HepG2 (cell line): Measurements from ENCODE around the gene INTS3. TPM values are rescaled to one million over a fixed set of nuclear protein-coding genes. Genes with fewer than 3 reads are reported as not detected.

Source experiments
- ARID3A ChIP-seq: IDR thresholded peaks from 2 replicates; pipeline ENCODE4 v1.6.1; 2012; ENCODE audit warnings: low read depth, low read length, improper control_type of control experiment
- HDAC1 ChIP-seq: sonication (generic); formaldehyde crosslinking; IDR thresholded peaks from 2 replicates; pipeline ENCODE4 v1.5.1; 2020; ENCODE audit warnings: mild to moderate bottlenecking, missing genetic modification reagents
- KAT8 ChIP-seq: IDR thresholded peaks from 2 replicates; pipeline ENCODE4 v1.6.1; 2016; ENCODE audit warnings: missing genetic modification reagents, missing compliant biosample characterization
- KLF15 ChIP-seq: sonication (generic); formaldehyde crosslinking; IDR thresholded peaks from 2 replicates; pipeline ENCODE4 v1.8.1; 2023; ENCODE audit warnings: borderline replicate concordance, mild to moderate bottlenecking, inconsistent platforms, missing genetic modification reagents, mixed read lengths
- LCORL ChIP-seq, 2 experiments: fragments of 450-650 bp in 1 of 2; sonication (generic) in 1 of 2; formaldehyde crosslinking in 1 of 2; IDR thresholded peaks; 2 replicates each; pipeline versions ENCODE4 v1.5.0 to v1.6.1; 2017 to 2020; ENCODE audit warnings: antibody characterized with exemption in 1 of 2, missing genetic modification reagents in 1 of 2
- SOX6 ChIP-seq, 2 experiments: fragments of 450-650 bp in 1 of 2; sonication (generic) in 1 of 2; formaldehyde crosslinking in 1 of 2; IDR thresholded peaks; 2 replicates each; pipeline versions ENCODE4 v1.4.0 to v1.6.1; 2017 to 2020; ENCODE audit warnings: antibody characterized with exemption in 1 of 2, mild to moderate bottlenecking in 1 of 2, missing genetic modification reagents in 1 of 2
- TBX2 ChIP-seq: sonication (generic); formaldehyde crosslinking; IDR thresholded peaks from 2 replicates; pipeline ENCODE4 v1.5.0; 2020; ENCODE audit warnings: missing genetic modification reagents, mild to moderate bottlenecking, borderline replicate concordance
- TEAD3 ChIP-seq: optimal IDR thresholded peaks from 2 replicates; pipeline ENCODE3; 2016; ENCODE audit warnings: borderline replicate concordance
- TIGD3 ChIP-seq: sonication (generic); formaldehyde crosslinking; IDR thresholded peaks from 2 replicates; pipeline ENCODE4 v1.5.1; 2020; ENCODE audit warnings: mild to moderate bottlenecking, missing genetic modification reagents, borderline replicate concordance
- ZBED4 ChIP-seq: sonication (generic); formaldehyde crosslinking; IDR thresholded peaks from 2 replicates; pipeline ENCODE4 v1.4.0; 2020; ENCODE audit warnings: missing genetic modification reagents, borderline replicate concordance
- ZMYM3 ChIP-seq: sonication (generic); formaldehyde crosslinking; IDR thresholded peaks from 2 replicates; pipeline ENCODE4 v1.5.1; 2020; ENCODE audit warnings: mild to moderate bottlenecking, missing genetic modification reagents
- ZNF317 ChIP-seq: sonication (generic); formaldehyde crosslinking; IDR thresholded peaks from 2 replicates; pipeline ENCODE4 v1.5.0; 2020; ENCODE audit warnings: mild to moderate bottlenecking, missing genetic modification reagents
- ZNF589 ChIP-seq: sonication (generic); formaldehyde crosslinking; conservative IDR thresholded peaks from 2 replicates; pipeline ENCODE4 v1.8.0; 2022; ENCODE audit warnings: mild to moderate bottlenecking, moderate library complexity, missing genetic modification reagents
- ZNF646 ChIP-seq: sonication (generic); formaldehyde crosslinking; IDR thresholded peaks from 2 replicates; pipeline ENCODE4 v1.9.0; 2021; ENCODE audit warnings: mild to moderate bottlenecking, missing genetic modification reagents
- polyA plus RNA-seq, 8 experiments: library from polyadenylated mRNA; depleted of rRNA in 3 of 8; stranded (reverse) in 7 of 8; unstranded in 1 of 8; fragments of >200 nt; fragmentation: Illumina TruSeq in 4 of 8; extraction: Trizol in 4 of 8; gene quantifications; 2 replicates each; pipeline versions ENCODE4 v1.2.1 to v1.2.3, GENCODE V29; 2011 to 2016; ENCODE audit warnings: low read depth in 4 of 8, missing spikeins in 1 of 8, mixed read lengths in 1 of 8; ENCODE audit not compliant: insufficient read depth in 1 of 8
- total RNA-seq, 5 experiments: library from RNA; depleted of rRNA; stranded (reverse); fragments of >200 nt; fragmentation: Illumina TruSeq; extraction: Trizol; gene quantifications; 2 replicates each; pipeline ENCODE4 v1.2.3, GENCODE V29; 2016; ENCODE audit warnings: low read depth in 1 of 5

The INTS3 gene
- total and polyA plus RNA-seq, 2 of the 13 experiments (the other 11 are each of a cell fraction or from before 2014, with no cell fraction given): 17.2 to 27.2 TPM

GRCh38 chr1:153742411-153743142, 14.7 kb downstream of the INTS3 start (continued):
- no peak for TF ChIP-seq ZMYM3 (CRISPR knock-in tag)
- no peak for TF ChIP-seq KLF15 (CRISPR knock-in tag)
- TF ChIP-seq TEAD3: peak; percentile 82
- TF ChIP-seq TBX2 (CRISPR knock-in tag): peak; percentile 63
- TF ChIP-seq ZNF317 (CRISPR knock-in tag): no peak
- TF ChIP-seq ARID3A: peak; percentile 99
- 0 out of 2 replicates have a peak, but pooled peaks have one; percentile 30 for TF ChIP-seq KAT8 (CRISPR knock-in tag)
- TF ChIP-seq HDAC1 (CRISPR knock-in tag): no peak
- no peak for TF ChIP-seq ZBED4 (CRISPR knock-in tag)
- no peak for TF ChIP-seq ZNF589 (CRISPR knock-in tag)
- no peak for TF ChIP-seq SOX6 (IDR thresholded peaks at IDR 0.05)
- peak; percentile 59 for TF ChIP-seq SOX6 (CRISPR knock-in tag; IDR thresholded peaks at IDR 0.05)
- TF ChIP-seq TIGD3: no peak
- TF ChIP-seq LCORL (IDR thresholded peaks at IDR 0.05): no peak; the same call in 1 of the 2 replicates
- peak; percentile 70 for TF ChIP-seq LCORL (CRISPR knock-in tag; IDR thresholded peaks at IDR 0.05)
- peak; percentile 79 for TF ChIP-seq ZNF646 (CRISPR knock-in tag)
